GM23338 (cell line): ENCODE results near the gene PIMREG. TPM values are rescaled to one million over a fixed set of nuclear protein-coding genes. Genes with fewer than 3 reads are reported as not detected.

Source experiments
- ATAC-seq: fragments of 200-7000 bp; cut with Tn5 transposase; 3 replicates; pipeline ENCODE4 v1.9.1; 2020
- DNase-seq: peaks from one replicate; pipeline ENCODE4 v3.0.0-alpha.2; 2015; ENCODE audit warnings: low spot score
- H2AFZ ChIP-seq: fragments of 200-600 bp; sonication (generic); 2 replicates; pipeline ENCODE4 v1.8.0; 2016; ENCODE audit warnings: antibody characterized with exemption, mild to moderate bottlenecking, moderate library complexity
- H3F3A ChIP-seq: fragments of 200-600 bp; sonication (generic); replicated peaks from 2 replicates; pipeline ENCODE4 v1.8.0; 2017; ENCODE audit warnings: antibody characterized with exemption, mixed run types, low read depth
- H3K27ac ChIP-seq: fragments of 200-600 bp; sonication (generic); 2 replicates; pipeline ENCODE4 v1.6.1; 2016; ENCODE audit warnings: low read depth
- H3K27me3 ChIP-seq: fragments of 200-600 bp; sonication (generic); 2 replicates; pipeline ENCODE4 v1.8.0; 2016; ENCODE audit warnings: mild to moderate bottlenecking, mixed run types, moderate library complexity; ENCODE audit not compliant: insufficient read depth
- H3K36me3 ChIP-seq: fragments of 200-600 bp; sonication (generic); 2 replicates; pipeline ENCODE4 v1.8.0; 2016; ENCODE audit warnings: mild to moderate bottlenecking; ENCODE audit not compliant: insufficient read depth
- H3K4me1 ChIP-seq: fragments of 200-600 bp; sonication (generic); 2 replicates; pipeline ENCODE4 v1.8.0; 2016; ENCODE audit warnings: mild to moderate bottlenecking, moderate library complexity; ENCODE audit not compliant: insufficient read depth
- H3K4me2 ChIP-seq: fragments of 200-600 bp; sonication (generic); 2 replicates; pipeline ENCODE4 v1.7.1; 2017; ENCODE audit warnings: mixed run types
- H3K4me3 ChIP-seq: fragments of 200-600 bp; sonication (generic); 2 replicates; pipeline ENCODE4 v1.6.1; 2016; ENCODE audit warnings: mixed run types
- H3K79me2 ChIP-seq: fragments of 200-600 bp; sonication (generic); replicated peaks from 2 replicates; pipeline ENCODE4 v1.8.0; 2017; ENCODE audit warnings: mild to moderate bottlenecking; ENCODE audit not compliant: insufficient read depth
- H3K9me2 ChIP-seq: fragments of 200-600 bp; sonication (generic); 2 replicates; pipeline ENCODE4 v1.8.0; 2017; ENCODE audit not compliant: insufficient read depth
- H4K20me1 ChIP-seq: fragments of 200-600 bp; sonication (generic); replicated peaks from 2 replicates; pipeline ENCODE4 v1.8.0; 2017; ENCODE audit warnings: mild to moderate bottlenecking; ENCODE audit not compliant: insufficient read depth
- H3K27ac Mint-ChIP-seq: 2 replicates; pipeline ENCODE4 v1.8.0; 2020; ENCODE audit warnings: inconsistent platforms, mild to moderate bottlenecking, moderate library complexity, mixed read lengths
- H3K27me3 Mint-ChIP-seq: 3 replicates; pipeline ENCODE4 v1.8.0; 2022; ENCODE audit warnings: low read depth, mild to moderate bottlenecking, moderate library complexity, mixed read lengths, inconsistent platforms; ENCODE audit not compliant: insufficient read depth, poor library complexity
- H3K36me3 Mint-ChIP-seq: 3 replicates; pipeline ENCODE4 v1.8.0; 2021; ENCODE audit warnings: low read depth, mild to moderate bottlenecking, inconsistent platforms, moderate library complexity, mixed read lengths
- H3K4me1 Mint-ChIP-seq: 3 replicates; pipeline ENCODE4 v1.8.0; 2020; ENCODE audit warnings: mild to moderate bottlenecking, inconsistent platforms, mixed read lengths
- H3K4me3 Mint-ChIP-seq: 3 replicates; pipeline ENCODE4 v1.8.0; 2021; ENCODE audit warnings: moderate library complexity, mild to moderate bottlenecking, inconsistent platforms, mixed read lengths
- H3K9me3 Mint-ChIP-seq: 3 replicates; pipeline ENCODE4 v1.8.0; 2020; ENCODE audit warnings: moderate library complexity, mild to moderate bottlenecking, inconsistent platforms, mixed read lengths
- CREB1 ChIP-seq: fragments of 250-450 bp; sonication (Bioruptor Pico); IDR thresholded peaks from 2 replicates; pipeline ENCODE4 v1.5.0; 2020; ENCODE audit warnings: low read depth, mild to moderate bottlenecking, moderate library complexity
- CTCF ChIP-seq, 2 experiments: fragments of 200-600 bp in 1 of 2; sonication (generic) in 1 of 2; conservative IDR thresholded peaks; 2 replicates each; pipeline versions ENCODE4 v1.5.1 to v1.6.1; 2016 to 2017; ENCODE audit warnings: antibody characterized with exemption in 2 of 2, low read depth in 2 of 2, mild to moderate bottlenecking in 2 of 2, moderate library complexity in 1 of 2
- ETS1 ChIP-seq: IDR thresholded peaks from 2 replicates; pipeline ENCODE4 v1.6.1; 2016; ENCODE audit warnings: antibody characterized with exemption
- JUNB ChIP-seq: IDR thresholded peaks from one replicate; pipeline ENCODE4 v1.6.1; 2016; ENCODE audit warnings: antibody characterized with exemption; ENCODE audit not compliant: unreplicated experiment
- REST ChIP-seq: IDR thresholded peaks from one replicate; pipeline ENCODE4 v1.6.1; 2018; ENCODE audit warnings: antibody characterized with exemption; ENCODE audit not compliant: unreplicated experiment
- ZNF114 ChIP-seq: fragments of 250-450 bp; sonication (Bioruptor Pico); IDR thresholded peaks from 2 replicates; pipeline ENCODE4 v1.5.0; 2020; ENCODE audit warnings: mild to moderate bottlenecking, moderate library complexity
- ZNF331 ChIP-seq: fragments of 250-450 bp; sonication (Bioruptor Pico); IDR thresholded peaks from 2 replicates; pipeline ENCODE4 v1.5.0; 2020; ENCODE audit warnings: low read depth, mild to moderate bottlenecking, moderate library complexity
- ZNF462 ChIP-seq: fragments of 250-450 bp; sonication (Bioruptor Pico); IDR thresholded peaks from 2 replicates; pipeline ENCODE4 v1.5.0; 2020; ENCODE audit warnings: mild to moderate bottlenecking, moderate library complexity
- polyA plus RNA-seq: library from polyadenylated mRNA; unstranded; fragments of >200 nt; fragmentation: Nextera tagmentation; extraction: Ambion mirVana; gene quantifications from 2 replicates; pipeline ENCODE4 v1.2.1, GENCODE V29; 2016
- total RNA-seq: library from RNA; depleted of rRNA; stranded (reverse); fragments of >200 nt; shearing (Covaris generic); gene quantifications from 2 replicates; pipeline ENCODE4 v1.2.3, GENCODE V29; 2014

PIMREG gene
- total and polyA plus RNA-seq, 2 experiments from 2014 or later, result 87.8 to 144 TPM

GRCh38 chr17:6435968-6436367 lies 8.3 kb upstream of the PIMREG start:
- Histone ChIP-seq H3K27me3 (no peaks in the 10 kb centered on the region), H3K4me3 (no peak overlapping the region), H3F3A (no peaks in the 10 kb centered on the region), H2AFZ (peak overlapping the region; percentile 89), H3K4me1 (peaks cover 24% of the 10 kb centered on the region), H3K9me2 (0 out of 2 replicates have a peak, but pooled peaks cover 3% of the 10 kb centered on the region), H3K27ac (no peak overlapping the region), H3K79me2 (no peaks in the 10 kb centered on the region), H3K36me3 (0 out of 2 replicates have a peak, but pooled peaks cover under 1% of the 10 kb centered on the region), H3K4me2 (no peak overlapping the region), H4K20me1 (no peaks in the 10 kb centered on the region)
- peak; percentile 92 for DNase-seq
- Mint-ChIP-seq H3K36me3 (peaks cover 5% of the 10 kb centered on the region; the same call in 2 of the 3 replicates), H3K27me3 (peaks cover 8% of the 10 kb centered on the region), H3K4me1 (peaks cover 41% of the 10 kb centered on the region), H3K9me3 (peaks cover 8% of the 10 kb centered on the region), H3K4me3 (no peak overlapping the region), H3K27ac (no peak overlapping the region)
- peak; percentile 96 for ATAC-seq
- no peak for TF ChIP-seq JUNB
- peak; percentile 74 to 91 for TF ChIP-seq CTCF (conservative IDR thresholded peaks at IDR 0.05; ENCODE audit: low read depth in 2 of 2)

GRCh38 chr17:6437466-6437865 lies 6.8 kb upstream of the PIMREG start:
- ATAC-seq (no peak; the same call in 2 of the 3 replicates), DNase-seq (peak; percentile 47)
- peak overlapping the region; percentile 23; the same call in 1 of the 2 replicates for H3K4me2 ChIP-seq
- no peaks in the 10 kb centered on the region for H3K36me3 ChIP-seq
- Mint-ChIP-seq H3K36me3 (peaks cover 2% of the 10 kb centered on the region; the same call in 1 of the 3 replicates), H3K4me1 (peaks cover 43% of the 10 kb centered on the region), H3K27ac (no peak overlapping the region), H3K27me3 (peaks cover 8% of the 10 kb centered on the region), H3K9me3 (peaks cover 6% of the 10 kb centered on the region), H3K4me3 (peak overlapping the region; percentile 28; the same call in 2 of the 3 replicates)
- peak overlapping the region; percentile 70; the same call in 1 of the 2 replicates for H3K27ac ChIP-seq
- no peaks in the 10 kb centered on the region for H3K27me3 ChIP-seq
- no peaks in the 10 kb centered on the region for H4K20me1 ChIP-seq
- 0 out of 2 replicates have a peak overlapping the region, but pooled peaks have one; percentile 11 for H3K4me3 ChIP-seq
- 0 out of 2 replicates have a peak, but pooled peaks cover under 1% of the 10 kb centered on the region for H3F3A ChIP-seq
- H3K9me2 ChIP-seq, result 0 out of 2 replicates have a peak, but pooled peaks cover 3% of the 10 kb centered on the region
- H3K4me1 ChIP-seq, result peaks cover 24% of the 10 kb centered on the region
- H2AFZ ChIP-seq, result no peak overlapping the region
- no peaks in the 10 kb centered on the region for H3K79me2 ChIP-seq
- no peak for TF ChIP-seq ETS1
- no peak for TF ChIP-seq ZNF114 (CRISPR knock-in tag)
- no peak for TF ChIP-seq REST
- TF ChIP-seq ZNF331 (CRISPR knock-in tag), result no peak
- TF ChIP-seq CREB1 (CRISPR knock-in tag), result no peak
- TF ChIP-seq ZNF462 (CRISPR knock-in tag), result no peak
- no peak for TF ChIP-seq JUNB
